B cell (primary cell): ENCODE results near the gene AFAP1L1. TPM values are rescaled to one million over a fixed set of nuclear protein-coding genes. Genes with fewer than 3 reads are reported as not detected.

Source experiments
- ATAC-seq: fragments of 200-7000 bp; cut with Tn5 transposase; one replicate; pipeline ENCODE4 v1.10.0; 2021; ENCODE audit warnings: low read depth, mild to moderate bottlenecking, moderate number of reproducible peaks, moderate library complexity
- CTCF ChIA-PET: fragments of 350-600 bp; sonication (Branson Sonifier 250); formaldehyde crosslinking; loops from one replicate; lab custom pipeline; 2021; ENCODE audit warnings: antibody characterized with exemption, inconsistent platforms; lab: Charles Lee
- POLR2A ChIA-PET: fragments of 350-600 bp; sonication (Branson Sonifier 250); formaldehyde crosslinking; loops from one replicate; lab custom pipeline; 2021; ENCODE audit warnings: antibody characterized with exemption; lab: Charles Lee
- DNase-seq: peaks from one replicate; pipeline ENCODE4 v3.0.0; 2013
- H2AFZ ChIP-seq: 2 replicates; pipeline ENCODE4 v1.6.1; 2012; ENCODE audit warnings: mild to moderate bottlenecking, low read depth, low read length; ENCODE audit not compliant: insufficient read depth, poor library complexity, severe bottlenecking
- H3K27ac ChIP-seq, 2 donors: 1 replicate in 1 of 2; 2 replicates in 1 of 2; pipeline ENCODE4 v1.5.1; 2012 to 2013; ENCODE audit warnings: low read length in 2 of 2, mild to moderate bottlenecking in 2 of 2, moderate library complexity in 1 of 2
- H3K27me3 ChIP-seq, 4 experiments: fragments of 200-600 bp in 1 of 4; sonication (generic) in 1 of 4; replicated peaks in 1 of 4; 1 replicate in 2 of 4; 2 replicates in 2 of 4; pipeline versions ENCODE4 v1.6.1 to v1.7.0; 2013 to 2016; ENCODE audit warnings: low read length in 3 of 4, mild to moderate bottlenecking in 2 of 4, mixed read lengths in 1 of 4, moderate library complexity in 1 of 4; ENCODE audit not compliant: insufficient read depth in 4 of 4, control insufficient read depth in 3 of 4; ENCODE audit errors: control extremely low read depth in 1 of 4
- H3K36me3 ChIP-seq, 2 experiments: replicated peaks in 1 of 2; 1 replicate in 1 of 2; 2 replicates in 1 of 2; pipeline versions ENCODE4 v1.6.1 to v1.7.1; 2013; ENCODE audit warnings: low read length in 1 of 2; ENCODE audit not compliant: insufficient read depth in 2 of 2, control insufficient read depth in 1 of 2; ENCODE audit errors: control extremely low read depth in 1 of 2, extremely low read depth in 1 of 2
- H3K4me1 ChIP-seq, 2 donors: fragments of 200-600 bp in 1 of 2; sonication (generic) in 1 of 2; 1 replicate in 1 of 2; 2 replicates in 1 of 2; pipeline versions ENCODE4 v1.5.1 to v1.6.1; 2013 to 2017; ENCODE audit warnings: low read length in 2 of 2; ENCODE audit not compliant: control insufficient read depth in 2 of 2, insufficient read depth in 2 of 2
- H3K4me2 ChIP-seq: replicated peaks from 2 replicates; pipeline ENCODE3; 2012; ENCODE audit warnings: mild to moderate bottlenecking, low read depth, low read length; ENCODE audit not compliant: poor library complexity, severe bottlenecking
- H3K4me3 ChIP-seq, 5 experiments: fragments of 200-600 bp in 1 of 5; sonication (generic) in 1 of 5; 1 replicate in 3 of 5; 2 replicates in 2 of 5; pipeline versions ENCODE4 v1.5.1 to v1.7.0; 2011 to 2016; ENCODE audit warnings: low read length in 4 of 5, mild to moderate bottlenecking in 4 of 5, low read depth in 2 of 5, control low read depth in 1 of 5, moderate library complexity in 1 of 5; ENCODE audit not compliant: insufficient read depth in 1 of 5; ENCODE audit errors: control extremely low read depth in 1 of 5, extremely low read depth in 1 of 5
- H3K79me2 ChIP-seq: fragments of 200-600 bp; sonication (generic); one replicate; pipeline ENCODE4 v1.6.0; 2016; ENCODE audit warnings: low read length; ENCODE audit not compliant: control insufficient read depth, insufficient read depth
- H3K9ac ChIP-seq: fragments of 200-600 bp; sonication (generic); 2 replicates; pipeline ENCODE4 v1.6.1; 2017; ENCODE audit warnings: mild to moderate bottlenecking, low read length, moderate library complexity
- H3K9me3 ChIP-seq, 3 donors: one replicate each; pipeline versions ENCODE4 v1.6.1 to v1.7.1; 2013; ENCODE audit warnings: low read length in 2 of 3; ENCODE audit not compliant: control insufficient read depth in 2 of 3, insufficient read depth in 1 of 3; ENCODE audit errors: control extremely low read depth in 1 of 3
- H4K20me1 ChIP-seq: 2 replicates; pipeline ENCODE4 v1.6.0; 2012; ENCODE audit warnings: mild to moderate bottlenecking, low read length; ENCODE audit not compliant: insufficient read depth, control insufficient read depth, poor library complexity, severe bottlenecking
- H3K27ac Mint-ChIP-seq: one replicate; pipeline ENCODE4 v1.8.0; 2021; ENCODE audit warnings: mixed read lengths
- H3K27me3 Mint-ChIP-seq: one replicate; pipeline ENCODE4 v1.8.0; 2021; ENCODE audit warnings: mixed read lengths
- H3K4me1 Mint-ChIP-seq: one replicate; pipeline ENCODE4 v1.8.0; 2021; ENCODE audit warnings: mixed read lengths
- H3K4me3 Mint-ChIP-seq: one replicate; pipeline ENCODE4 v1.8.0; 2021; ENCODE audit warnings: mixed read lengths
- H3K9me3 Mint-ChIP-seq: one replicate; pipeline ENCODE4 v1.8.0; 2022; ENCODE audit warnings: mixed read lengths; ENCODE audit not compliant: insufficient read depth
- EZH2 ChIP-seq: IDR thresholded peaks from 2 replicates; pipeline ENCODE4 v1.6.1; 2012; ENCODE audit warnings: borderline replicate concordance, low read depth, mild to moderate bottlenecking, moderate library complexity, low read length; ENCODE audit not compliant: insufficient read depth, poor library complexity, severe bottlenecking
- WGBS: methylation state at CpG from one replicate; pipeline ENCODE4 v1.1.5; 2013; ENCODE audit warnings: missing lambda C conversion rate; ENCODE audit not compliant: insufficient coverage; 5-methylcytosine and 5-hydroxymethylcytosine counted together
- intact Hi-C: fragments of 100-400 bp; cut with micrococcal nuclease; formaldehyde crosslinking; loops from one replicate; pipeline ENCODE4 v1.10.0; 2022
- polyA plus RNA-seq: library from polyadenylated mRNA; depleted of rRNA; stranded (reverse); fragments of >200 nt; gene quantifications from 2 replicates; pipeline ENCODE4 v1.2.3, GENCODE V29; 2012
- total RNA-seq, 2 donors: library from RNA; stranded (reverse); fragments of 120-200 nt in 1 of 2; gene quantifications; 1 replicate in 1 of 2; 2 replicates in 1 of 2; pipeline versions ENCODE4 v1.2.3 to v1.2.4, GENCODE V29; 2013 to 2022
- TF ChIP-seq, protein P1 (sequence below): fragments of 200-600 bp; IDR thresholded peaks from one replicate; pipeline ENCODE4 v1.8.0; 2022; ENCODE audit warnings: antibody characterized with exemption, mild to moderate bottlenecking

Gene AFAP1L1
- total and polyA plus RNA-seq, 2 donors (not counting 1 experiment from before 2014, with no cell fraction given) = not detected

DNA sequence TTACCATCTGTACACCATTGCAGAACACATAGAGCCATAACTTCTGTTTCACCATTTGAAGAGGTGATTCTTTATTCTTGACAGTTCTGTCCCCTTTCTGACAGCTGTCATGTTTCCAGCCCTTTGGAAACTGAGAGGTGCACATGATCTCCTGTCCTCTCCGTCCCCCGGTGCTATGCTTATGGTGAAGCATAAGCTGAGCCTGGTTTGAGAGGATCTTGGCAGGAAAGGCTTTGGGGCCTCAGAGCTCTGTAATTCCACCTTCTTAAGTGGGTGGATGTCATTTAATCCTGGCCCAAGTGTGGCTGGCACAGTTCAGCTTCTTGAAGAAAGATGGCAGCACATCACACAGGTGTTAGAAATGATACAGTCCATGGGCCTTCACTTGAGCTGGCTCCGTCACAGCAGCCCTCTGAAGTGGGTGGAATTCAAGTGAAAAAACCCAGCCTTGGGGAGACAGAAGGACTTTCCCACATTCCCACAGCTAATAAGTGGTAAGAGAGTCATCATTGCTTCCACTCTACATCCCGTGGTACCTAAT is 43.0 kb downstream of the AFAP1L1 start:
- WGBS = no CpG with 5 or more reads among the region's 4 CpGs
- ATAC-seq (no peak), DNase-seq (no peak)
- Mint-ChIP-seq H3K27ac (no peak overlapping the region), H3K4me3 (no peak overlapping the region), H3K27me3 (peaks cover 5% of the 10 kb centered on the region), H3K4me1 (no peaks in the 10 kb centered on the region), H3K9me3 (no peaks in the 10 kb centered on the region)
- ChIA-PET CTCF (interaction anchor here (0.7 to 2.9 kb wide), 7 partner anchors 9 to 250 kb away, joined by 3 to 31 read pairs (median 3); no protein-coding TSS in a partner anchor), POLR2A (interaction anchor here (0.6 kb wide), 1 partner anchor 257 kb away, joined by 8 read pairs; no protein-coding TSS in a partner anchor)
- Histone ChIP-seq H3K4me1 (no peaks in the 10 kb centered on the region), H2AFZ (no peak overlapping the region), H3K27me3 (no peaks in the 10 kb centered on the region), H3K4me3 (no peak overlapping the region), H3K79me2 (no peaks in the 10 kb centered on the region), H3K4me2 (no peak overlapping the region), H3K36me3 (no peaks in the 10 kb centered on the region), H3K27ac (no peak overlapping the region), H3K9me3 (no peaks in the 10 kb centered on the region), H4K20me1 (no peaks in the 10 kb centered on the region), H3K9ac (no peak overlapping the region)
- no peak for TF ChIP-seq EZH2
- intact Hi-C loops = no loop called here

DNA sequence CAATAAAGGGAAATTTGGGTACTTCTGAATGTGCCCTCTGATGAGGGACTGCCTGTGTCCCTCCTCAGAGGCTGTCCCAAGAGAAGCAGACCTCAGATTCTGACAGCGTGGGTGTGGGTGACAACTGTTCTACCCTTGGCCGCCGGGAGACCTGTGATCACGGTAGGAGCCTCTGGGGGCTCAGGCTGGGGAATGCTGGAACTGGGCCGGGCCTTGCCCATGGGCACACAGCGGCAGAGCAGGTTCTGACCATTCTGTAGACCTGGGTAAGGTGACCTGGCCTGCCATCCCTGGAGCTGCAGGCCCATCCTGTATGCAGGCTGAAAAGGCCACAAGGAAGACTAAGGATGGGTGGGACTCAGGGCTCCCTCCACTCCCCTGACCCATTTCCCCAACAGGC is 44.1 kb downstream of the AFAP1L1 start:
- 92% methylated on average over 6 of the region's 6 CpGs for WGBS
- Mint-ChIP-seq H3K4me3 (no peak overlapping the region), H3K27me3 (peaks cover 5% of the 10 kb centered on the region), H3K27ac (no peak overlapping the region), H3K9me3 (no peaks in the 10 kb centered on the region), H3K4me1 (no peaks in the 10 kb centered on the region)
- H3K9me3 ChIP-seq = no peaks in the 10 kb centered on the region
- ChIA-PET CTCF (interaction anchor here (0.9 to 2.9 kb wide), 5 partner anchors 42 to 118 kb away, joined by 3 to 31 read pairs (median 8); partner anchors contain the start of gene PCYOX1L), POLR2A (no interaction called here)
- no peaks in the 10 kb centered on the region for H3K4me1 ChIP-seq
- no peaks in the 10 kb centered on the region for H3K27me3 ChIP-seq
- TF ChIP-seq, protein P1, sequence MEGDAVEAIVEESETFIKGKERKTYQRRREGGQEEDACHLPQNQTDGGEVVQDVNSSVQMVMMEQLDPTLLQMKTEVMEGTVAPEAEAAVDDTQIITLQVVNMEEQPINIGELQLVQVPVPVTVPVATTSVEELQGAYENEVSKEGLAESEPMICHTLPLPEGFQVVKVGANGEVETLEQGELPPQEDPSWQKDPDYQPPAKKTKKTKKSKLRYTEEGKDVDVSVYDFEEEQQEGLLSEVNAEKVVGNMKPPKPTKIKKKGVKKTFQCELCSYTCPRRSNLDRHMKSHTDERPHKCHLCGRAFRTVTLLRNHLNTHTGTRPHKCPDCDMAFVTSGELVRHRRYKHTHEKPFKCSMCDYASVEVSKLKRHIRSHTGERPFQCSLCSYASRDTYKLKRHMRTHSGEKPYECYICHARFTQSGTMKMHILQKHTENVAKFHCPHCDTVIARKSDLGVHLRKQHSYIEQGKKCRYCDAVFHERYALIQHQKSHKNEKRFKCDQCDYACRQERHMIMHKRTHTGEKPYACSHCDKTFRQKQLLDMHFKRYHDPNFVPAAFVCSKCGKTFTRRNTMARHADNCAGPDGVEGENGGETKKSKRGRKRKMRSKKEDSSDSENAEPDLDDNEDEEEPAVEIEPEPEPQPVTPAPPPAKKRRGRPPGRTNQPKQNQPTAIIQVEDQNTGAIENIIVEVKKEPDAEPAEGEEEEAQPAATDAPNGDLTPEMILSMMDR = no peak
- TF ChIP-seq EZH2 = no peak
- no peaks in the 10 kb centered on the region for H3K79me2 ChIP-seq
- no peak overlapping the region for H3K4me2 ChIP-seq
- H3K4me3 ChIP-seq = no peak overlapping the region
- DNase-seq (no peak), ATAC-seq (no peak)
- intact Hi-C loops = no loop called here
- H3K27ac ChIP-seq = no peak overlapping the region
- no peaks in the 10 kb centered on the region for H4K20me1 ChIP-seq
- no peak overlapping the region for H3K9ac ChIP-seq
- no peaks in the 10 kb centered on the region for H3K36me3 ChIP-seq
- H2AFZ ChIP-seq = no peak overlapping the region
